CD1c-positive myeloid dendritic cell (primary cell): ENCODE results near the gene UNC13D.
A peak's percentile ranks its signal among the peaks of the same experiment; 100 is the strongest.
"Not testable (repeated sequence)": the region's sequence is repeated elsewhere in the genome, so short reads cannot be mapped to it uniquely, and the experiment has no call there.

Experiments used
- DNase-seq: peaks from one replicate; pipeline ENCODE4 v3.0.0-alpha.2; 2016; ENCODE audit errors: extremely low spot score

Gene UNC13D

DNA sequence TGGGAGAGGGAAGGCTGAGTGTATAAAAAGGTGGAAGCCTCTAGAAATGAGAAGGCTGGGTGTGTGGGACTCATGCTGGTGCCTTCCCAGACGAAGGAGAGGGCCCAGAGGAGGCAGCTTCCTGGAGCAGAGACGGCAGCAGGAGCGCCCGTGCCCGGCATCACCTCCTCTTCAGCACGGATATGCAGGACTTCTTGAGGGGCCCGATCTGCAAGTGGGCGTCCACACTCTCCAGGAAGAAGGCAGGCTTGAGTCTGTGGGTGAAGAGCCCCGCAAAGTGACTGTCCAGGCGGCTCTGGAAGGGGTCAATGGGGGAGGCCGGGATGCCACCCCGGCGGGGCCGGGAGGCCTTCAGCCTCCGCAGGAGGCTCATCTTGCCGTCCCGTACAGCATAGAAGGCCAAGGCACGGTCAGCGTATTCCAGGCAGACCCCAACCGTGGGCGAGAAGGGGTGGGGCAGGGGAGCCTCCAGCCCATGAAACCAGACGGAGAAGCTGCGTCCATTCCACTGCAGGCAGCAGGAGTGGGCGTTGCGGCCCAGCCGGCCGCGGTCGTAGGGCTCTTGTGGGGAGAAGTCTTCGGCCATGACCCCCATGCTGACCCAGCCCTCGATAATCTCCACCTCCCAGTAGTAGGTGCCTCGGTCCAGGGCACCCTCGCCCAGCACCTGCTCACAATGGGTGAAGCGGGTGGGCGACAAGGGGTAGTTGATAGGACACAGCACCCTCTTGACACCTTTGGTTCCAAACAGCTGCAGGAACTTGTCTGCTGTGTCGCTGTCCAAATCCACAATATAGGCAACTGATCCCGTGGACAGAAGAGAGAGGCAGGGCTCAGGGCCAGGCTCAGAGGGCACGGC is 30.3 kb upstream of the UNC13D start:
- DNase-seq, result no peak

GRCh38 chr17:75873587-75874322 is 29.6 kb upstream of the UNC13D start:
- DNase-seq, result no peak

DNA sequence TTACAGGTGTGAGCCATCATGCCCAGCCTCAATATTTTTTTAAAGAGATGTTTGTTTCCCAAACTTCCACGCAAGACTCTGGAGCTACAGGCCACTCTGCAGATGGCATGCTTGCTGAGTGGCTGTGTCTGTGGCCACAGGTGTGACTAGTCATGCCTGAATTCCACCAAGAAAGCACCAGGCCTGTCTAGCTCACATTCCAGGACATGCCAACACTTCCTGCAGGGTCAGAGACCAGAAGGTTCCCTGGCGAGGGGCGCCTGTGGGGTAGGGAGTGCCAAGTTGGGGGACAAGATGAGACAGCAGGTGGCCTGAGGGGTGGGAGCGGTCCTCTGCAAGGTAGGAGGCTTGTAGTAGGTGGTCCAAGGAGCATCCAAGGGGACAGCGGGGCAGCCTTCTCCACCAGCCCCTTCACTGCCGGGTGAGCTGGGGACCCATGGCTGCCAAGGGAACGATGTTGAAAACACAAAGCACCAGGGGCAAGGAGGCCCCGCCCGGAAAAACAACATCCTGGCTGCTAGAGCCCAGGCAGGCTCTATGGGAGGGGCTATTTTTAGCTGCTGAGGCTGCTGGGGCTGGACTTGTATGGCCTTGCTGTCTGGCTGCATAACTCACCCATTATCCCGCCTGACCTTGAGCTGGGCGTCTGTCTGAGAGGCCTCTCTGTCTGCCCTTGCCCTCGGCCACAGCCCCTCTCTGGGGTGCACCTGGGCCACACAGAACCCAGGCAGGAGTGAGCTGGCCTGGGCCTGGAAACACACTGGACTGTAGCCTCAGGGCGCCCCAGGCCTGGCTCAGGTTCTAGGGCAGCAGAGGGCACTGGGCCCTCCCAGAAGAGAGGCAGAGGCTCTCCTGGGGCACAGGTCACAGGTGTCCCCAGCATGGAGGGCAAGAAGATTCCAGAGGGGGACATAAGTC is 28.5 kb upstream of the UNC13D start:
- no peak for DNase-seq

- DNase-seq, result not testable (repeated sequence)
Measured at GRCh38 chr17:75870228-75870627, 26.0 kb upstream of the UNC13D start.

DNA sequence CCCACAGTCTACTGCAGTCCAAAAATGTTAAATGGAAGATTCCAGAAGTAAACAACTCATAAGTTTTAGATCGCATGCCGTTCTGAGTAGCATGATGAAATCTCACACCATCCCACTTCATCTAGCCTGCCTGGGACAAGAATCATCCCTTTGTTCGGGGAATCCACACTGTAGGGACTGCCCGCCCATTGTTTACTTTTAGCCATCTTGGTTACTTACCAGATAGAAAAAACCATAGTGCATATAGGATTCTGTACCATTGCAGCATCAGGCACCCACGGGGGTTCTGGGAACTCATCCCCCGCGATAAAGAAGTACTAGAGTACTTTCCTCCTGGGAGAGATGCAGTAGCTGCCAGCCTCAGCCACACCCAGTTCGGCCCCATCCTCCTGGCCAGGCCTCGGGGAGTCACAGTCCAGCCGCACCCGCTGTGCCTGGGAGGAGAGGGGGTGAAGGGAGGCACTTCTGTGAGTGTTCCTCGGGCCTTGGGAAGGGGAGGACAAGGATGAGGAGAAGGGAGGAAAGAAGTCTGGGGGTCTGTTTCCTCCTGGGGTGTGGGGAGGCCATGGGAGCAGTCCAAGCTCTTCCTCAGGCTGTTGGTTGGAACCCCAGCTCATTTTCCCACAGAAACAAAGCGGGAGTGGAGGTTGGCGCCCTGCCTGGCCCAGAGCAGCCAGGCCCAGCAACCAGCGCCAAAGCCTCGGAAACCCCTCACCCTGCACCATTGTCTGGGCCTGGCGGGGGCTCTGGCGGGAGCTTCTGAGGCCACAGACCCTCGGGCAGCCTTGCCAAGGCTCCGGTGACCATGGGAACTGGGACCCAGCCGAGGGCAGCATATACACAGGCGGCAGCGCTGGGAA is 25.3 kb upstream of the UNC13D start:
- no peak for DNase-seq

GRCh38 chr17:75868730-75869281 is 24.6 kb upstream of the UNC13D start:
- not testable (repeated sequence) for DNase-seq

GRCh38 chr17:75865404-75866188 is 21.4 kb upstream of the UNC13D start:
- not testable (repeated sequence) for DNase-seq

DNA sequence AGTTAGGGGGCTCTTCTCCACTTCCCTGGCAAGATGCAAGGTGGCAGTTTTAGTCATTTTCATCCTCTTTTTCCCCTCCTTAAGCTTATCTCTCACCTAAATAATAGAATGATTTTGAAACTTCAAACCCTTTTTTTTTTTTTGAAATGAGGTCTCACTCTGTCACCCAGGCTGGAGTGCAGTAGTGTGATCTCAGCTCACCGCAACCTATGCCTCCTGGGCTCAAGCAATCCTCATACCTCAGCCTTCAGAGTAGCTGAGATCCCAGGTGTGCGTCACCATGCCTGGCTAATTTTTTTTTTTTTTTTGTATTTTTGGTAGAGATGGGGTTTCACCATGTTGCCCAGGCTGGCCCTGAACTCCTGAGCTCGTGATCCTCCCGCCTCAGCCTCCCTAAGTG is 20.7 kb upstream of the UNC13D start:
- not testable (repeated sequence) for DNase-seq

GRCh38 chr17:75864448-75864871 is 20.3 kb upstream of the UNC13D start:
- DNase-seq, result peak; percentile 57

GRCh38 chr17:75861927-75862317 is 17.7 kb upstream of the UNC13D start:
- no peak for DNase-seq

DNA sequence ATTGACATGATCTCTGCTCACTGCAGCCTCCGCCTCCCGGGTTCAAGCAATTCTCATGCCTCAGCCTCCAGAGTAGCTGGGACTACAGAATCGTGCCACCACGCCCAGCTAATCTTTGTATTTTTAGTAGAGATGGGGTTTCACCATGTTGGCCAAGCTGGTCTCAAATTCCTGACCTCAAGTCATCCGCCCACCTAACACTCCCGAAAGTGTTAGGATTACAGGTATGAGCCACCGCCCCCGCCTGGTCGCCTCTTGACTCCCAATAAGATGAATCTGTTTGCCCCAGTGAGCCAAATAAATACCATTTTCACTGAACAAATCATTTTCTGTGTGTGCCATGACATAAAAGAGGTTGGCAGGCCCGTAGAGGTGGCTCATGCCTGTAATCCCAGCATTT is 15.2 kb upstream of the UNC13D start:
- not testable (repeated sequence) for DNase-seq

- DNase-seq, result peak; percentile 23
Measured at GRCh38 chr17:75856062-75856756, 12.0 kb upstream of the UNC13D start.

GRCh38 chr17:75855310-75856061 is 11.3 kb upstream of the UNC13D start, which contains the start of gene WBP2:
Gene WBP2, minus strand, starts transcription at chr17:75855335. Its CDS starts 38 bp downstream, at chr17:75855297.
- peak; percentile 100 for DNase-seq

DNA sequence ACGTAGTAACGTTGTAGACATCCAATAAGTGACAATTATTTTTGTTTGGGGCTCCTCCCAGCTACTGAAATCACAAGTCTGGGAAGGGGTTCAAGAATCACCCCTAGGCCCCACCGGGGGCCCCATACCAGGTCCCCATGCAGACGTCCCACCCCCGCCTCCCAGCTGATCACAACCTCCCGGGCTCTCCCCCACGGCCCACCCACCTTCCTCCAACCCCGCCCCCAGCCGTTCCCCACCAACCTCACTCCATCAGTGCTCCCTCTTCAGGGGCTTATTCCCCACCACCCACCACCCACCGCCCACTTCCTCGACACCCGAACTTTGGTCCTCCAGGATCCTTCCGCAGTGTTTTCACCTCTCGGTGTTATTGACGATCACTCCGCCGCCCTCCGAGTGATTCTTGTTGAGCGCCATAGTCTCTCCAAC is 10.7 kb upstream of the UNC13D start:
- DNase-seq, result no peak

DNA sequence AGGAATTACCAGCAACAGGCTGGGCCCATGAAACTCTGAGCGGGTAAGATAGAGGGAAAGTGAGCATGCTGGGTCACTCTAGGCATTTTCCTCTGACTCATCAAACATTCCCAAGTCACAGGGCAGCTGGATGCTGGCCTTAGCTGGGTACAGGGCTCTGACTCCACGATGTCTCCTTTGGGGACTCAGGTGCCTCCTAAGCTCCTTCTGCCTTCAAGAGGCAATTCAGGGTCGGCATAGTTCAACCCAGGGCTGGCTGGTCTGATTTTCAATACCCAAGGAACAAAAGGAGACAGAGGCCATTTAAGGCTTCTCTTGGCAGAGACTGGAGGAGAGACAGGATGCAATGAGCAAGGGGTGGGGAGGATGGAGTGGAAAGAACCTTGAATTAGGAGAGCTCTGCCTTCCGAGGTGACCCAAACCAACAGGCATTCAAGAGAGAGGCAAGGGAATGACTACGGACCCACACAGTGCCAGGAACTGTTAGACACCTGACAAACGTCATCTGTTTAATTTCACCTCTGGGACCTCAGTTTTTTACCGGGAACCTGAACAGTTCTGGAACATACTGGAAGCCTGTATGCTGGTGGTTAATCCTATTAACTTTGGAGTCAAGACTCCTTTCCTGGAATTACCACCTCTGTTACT is 10.0 kb upstream of the UNC13D start:
- DNase-seq, result peak; percentile 30

DNA sequence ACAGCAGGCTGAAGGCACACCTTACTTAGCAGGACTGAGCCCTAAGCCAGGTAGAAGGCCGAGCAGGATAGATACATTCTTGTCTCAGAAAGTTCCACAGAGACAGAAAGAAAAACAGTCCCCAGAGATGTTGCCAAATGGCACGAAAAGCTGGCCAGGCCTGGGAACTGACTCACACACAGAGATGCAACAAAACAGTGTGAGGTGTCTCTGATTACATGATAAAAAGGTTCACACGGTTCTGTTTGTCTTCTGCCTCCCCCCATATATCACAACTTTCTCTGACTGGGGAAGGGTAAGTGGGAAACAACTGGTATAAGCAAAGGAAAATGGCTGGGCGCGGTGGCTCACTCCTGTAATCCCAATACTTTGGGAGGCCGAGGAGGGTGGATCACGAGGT is 9.2 kb upstream of the UNC13D start:
- DNase-seq, result no peak

DNA sequence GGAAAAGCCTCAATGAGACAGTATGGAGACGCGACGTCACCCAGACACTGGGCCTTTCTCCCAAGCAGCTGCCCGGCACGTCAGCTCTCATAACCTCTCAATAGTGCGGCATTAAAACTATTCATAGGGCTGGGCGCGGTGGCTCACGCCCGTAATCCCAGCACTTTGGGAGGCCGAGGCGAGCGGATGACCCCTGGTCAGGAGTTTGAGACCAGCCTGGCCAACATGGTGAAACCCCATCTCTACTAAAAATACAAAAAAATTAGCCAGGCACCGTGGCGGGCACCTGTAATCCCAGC is 7.4 kb upstream of the UNC13D start:
- not testable (repeated sequence) for DNase-seq
